DND-41 (cell line): ENCODE results near the gene DNAJB13.

ENCODE experiments used
- EZH2 ChIP-seq: IDR thresholded peaks from 3 replicates; pipeline ENCODE4 v1.6.1; 2012; ENCODE audit warnings: borderline replicate concordance, low read depth, mild to moderate bottlenecking, moderate library complexity, low read length, inconsistent platforms; ENCODE audit not compliant: severe bottlenecking
- TF ChIP-seq, protein P1 (sequence below): IDR thresholded peaks from 2 replicates; pipeline ENCODE4 v1.5.1; 2012; ENCODE audit warnings: borderline replicate concordance, low read length, moderate library complexity, mild to moderate bottlenecking; ENCODE audit not compliant: poor library complexity, severe bottlenecking; ENCODE audit errors: extremely low read depth

DNA sequence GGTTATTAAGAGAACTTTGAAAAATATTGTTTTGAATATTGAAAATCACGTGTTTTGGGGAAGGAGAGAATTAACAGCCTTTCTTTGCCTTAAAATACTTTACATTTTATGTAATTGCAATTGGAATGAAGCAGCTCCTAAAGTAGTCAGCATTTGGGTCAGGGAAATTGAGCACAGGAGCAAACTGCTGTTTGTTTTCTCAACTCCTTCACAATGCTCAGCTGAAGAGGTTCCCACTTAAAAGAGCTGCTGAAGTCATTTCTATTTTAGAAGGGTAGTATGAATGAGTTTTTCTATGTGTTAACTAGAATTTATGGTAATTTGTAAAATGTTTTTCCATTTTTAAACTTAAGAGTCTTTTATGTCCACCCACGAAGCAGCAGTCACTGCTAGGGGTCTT lies 39.9 kb downstream of the DNAJB13 start:
- TF ChIP-seq, protein P1, sequence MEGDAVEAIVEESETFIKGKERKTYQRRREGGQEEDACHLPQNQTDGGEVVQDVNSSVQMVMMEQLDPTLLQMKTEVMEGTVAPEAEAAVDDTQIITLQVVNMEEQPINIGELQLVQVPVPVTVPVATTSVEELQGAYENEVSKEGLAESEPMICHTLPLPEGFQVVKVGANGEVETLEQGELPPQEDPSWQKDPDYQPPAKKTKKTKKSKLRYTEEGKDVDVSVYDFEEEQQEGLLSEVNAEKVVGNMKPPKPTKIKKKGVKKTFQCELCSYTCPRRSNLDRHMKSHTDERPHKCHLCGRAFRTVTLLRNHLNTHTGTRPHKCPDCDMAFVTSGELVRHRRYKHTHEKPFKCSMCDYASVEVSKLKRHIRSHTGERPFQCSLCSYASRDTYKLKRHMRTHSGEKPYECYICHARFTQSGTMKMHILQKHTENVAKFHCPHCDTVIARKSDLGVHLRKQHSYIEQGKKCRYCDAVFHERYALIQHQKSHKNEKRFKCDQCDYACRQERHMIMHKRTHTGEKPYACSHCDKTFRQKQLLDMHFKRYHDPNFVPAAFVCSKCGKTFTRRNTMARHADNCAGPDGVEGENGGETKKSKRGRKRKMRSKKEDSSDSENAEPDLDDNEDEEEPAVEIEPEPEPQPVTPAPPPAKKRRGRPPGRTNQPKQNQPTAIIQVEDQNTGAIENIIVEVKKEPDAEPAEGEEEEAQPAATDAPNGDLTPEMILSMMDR = no peak
- TF ChIP-seq EZH2 = no peak
